ENCODE measurements around the gene MLF2.

DNA sequence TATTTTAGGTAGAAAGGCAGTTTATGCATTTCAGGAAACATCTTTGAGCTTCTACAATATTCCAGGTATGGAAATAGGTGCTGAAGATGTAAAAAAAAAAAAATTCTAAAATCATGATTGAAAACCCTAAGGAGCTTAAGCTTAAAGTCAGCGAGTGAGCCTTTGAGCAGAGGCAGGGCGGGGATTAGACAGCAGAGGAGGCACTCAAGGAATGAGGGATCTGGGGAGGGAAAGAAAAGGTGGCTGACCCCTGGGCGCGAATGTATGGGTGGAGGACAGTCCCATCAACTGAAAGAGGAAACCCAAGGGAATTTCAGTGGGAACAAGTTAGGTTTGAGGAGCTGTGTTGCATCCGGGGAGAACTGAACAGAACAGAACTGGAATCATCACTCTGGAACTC is 6.8 kb upstream of the MLF2 start:
- TF ChIP-seq CTCF (IDR thresholded peaks at IDR 0.05; ENCODE audit: insufficient read depth, low read length, poor library complexity, severe bottlenecking) (no peak), EZH2phosphoT487 (conservative IDR thresholded peaks at IDR 0.05; ENCODE audit: low read length) (no peak)
